GM10248 (cell line): ENCODE results near the gene OSBPL10.

ENCODE experiments used
- CTCF ChIA-PET: fragments of 300-600 bp; sonication (Branson Sonifier 250); formaldehyde crosslinking; extraction: SDS; loops from one replicate; lab custom pipeline; 2021; ENCODE audit warnings: antibody characterized with exemption; lab: Yijun Ruan, JAX
- POLR2A ChIA-PET: fragments of 350-650 bp; sonication (Branson Sonifier 250); formaldehyde crosslinking; extraction: SDS; loops from one replicate; lab custom pipeline; 2020; ENCODE audit warnings: antibody characterized with exemption; lab: Yijun Ruan, JAX
- DNase-seq: peaks from one replicate; pipeline ENCODE4 v3.0.0; 2012; ENCODE audit errors: extremely low spot score
- CTCF ChIP-seq: IDR thresholded peaks from 2 replicates; pipeline ENCODE4 v1.5.1; 2012; ENCODE audit warnings: mild to moderate bottlenecking, low read depth; ENCODE audit errors: extremely low read depth, missing control alignments, control extremely low read depth

OSBPL10 gene

DNA sequence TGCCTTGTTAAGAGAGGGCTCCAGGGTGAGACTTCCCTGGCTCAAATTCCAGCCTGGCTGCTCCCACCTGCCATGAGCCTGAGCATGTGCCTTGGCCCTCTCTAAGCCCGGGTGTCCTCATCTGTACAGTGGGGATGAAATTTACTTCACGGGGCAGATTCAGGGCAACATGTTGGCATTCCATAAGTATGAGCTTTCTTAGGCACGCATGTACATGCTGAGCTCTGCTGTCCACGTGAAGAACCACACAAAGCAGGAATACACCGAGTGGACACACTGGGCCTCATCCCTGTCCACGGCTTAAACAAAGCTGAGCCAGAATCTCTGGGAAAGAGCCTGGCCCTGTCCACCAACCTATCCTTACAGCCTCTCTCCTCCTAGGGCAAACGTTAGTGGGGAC, 167.4 kb downstream of the OSBPL10 start:
- DNase-seq: no peak
- ChIA-PET CTCF (interaction anchor here (0.9 to 1.0 kb wide), 2 partner anchors 9 to 17 kb away, joined by 3 to 4 read pairs; no protein-coding TSS in a partner anchor), POLR2A (no interaction called here)
- no peak for TF ChIP-seq CTCF

DNA sequence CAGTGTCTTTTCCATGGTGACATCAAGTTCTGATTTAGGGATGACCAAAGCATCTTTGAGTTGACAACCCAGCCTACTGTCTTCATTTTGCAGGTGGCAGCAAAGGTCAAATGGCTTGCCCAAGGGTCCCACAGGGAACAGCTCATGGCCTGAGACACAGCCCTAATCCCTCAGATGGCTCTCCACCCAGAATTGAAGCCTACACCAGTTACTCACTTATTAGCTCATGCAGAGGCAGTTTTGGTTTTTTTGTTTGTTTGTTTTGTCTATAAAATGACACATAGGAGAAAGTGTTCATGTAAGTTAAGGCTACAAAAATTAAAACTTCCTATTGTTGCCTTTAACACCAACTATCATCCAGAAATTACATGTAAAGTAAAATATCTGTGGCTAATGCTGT, 167.9 kb downstream of the OSBPL10 start:
- ChIA-PET POLR2A (no interaction called here), CTCF (interaction anchor here (0.9 kb wide), 1 partner anchor 18 kb away, joined by 3 read pairs; no protein-coding TSS in a partner anchor)
- no peak for TF ChIP-seq CTCF
- no peak for DNase-seq

DNA sequence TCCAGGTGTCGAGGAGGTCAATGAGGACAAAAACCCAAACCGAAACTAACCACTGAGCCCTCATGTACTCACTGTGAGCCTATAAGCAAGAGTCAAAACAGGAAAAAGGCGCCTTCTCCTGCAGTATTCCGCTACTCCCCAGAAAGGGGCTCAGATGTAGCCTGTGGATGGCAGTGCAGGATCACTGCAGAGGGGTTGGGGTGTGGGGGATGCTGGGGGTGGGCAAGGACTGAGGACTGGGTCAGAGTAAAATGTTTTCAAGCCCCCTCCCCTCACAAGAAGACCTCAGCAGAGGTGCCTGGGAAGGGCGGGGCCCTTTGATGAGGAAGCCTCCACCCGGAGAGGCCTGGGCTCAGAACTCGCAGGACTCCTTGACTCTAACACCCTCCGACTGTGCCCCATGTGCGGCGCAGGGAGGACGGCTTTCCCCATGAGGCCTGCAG, 170.1 kb downstream of the OSBPL10 start:
- ChIA-PET CTCF (interaction anchor here (0.9 kb wide), 1 partner anchor 28 kb away, joined by 3 read pairs; no protein-coding TSS in a partner anchor), POLR2A (no interaction called here)
- no peak for DNase-seq
- no peak for TF ChIP-seq CTCF

- no peak for DNase-seq
- TF ChIP-seq CTCF: no peak
- ChIA-PET POLR2A (no interaction called here), CTCF (interaction anchor here (0.6 kb wide), 1 partner anchor 18 kb away, joined by 3 read pairs; no protein-coding TSS in a partner anchor)
Measured at GRCh38 chr3:31808143-31808720, 172.8 kb downstream of the OSBPL10 start.

DNA sequence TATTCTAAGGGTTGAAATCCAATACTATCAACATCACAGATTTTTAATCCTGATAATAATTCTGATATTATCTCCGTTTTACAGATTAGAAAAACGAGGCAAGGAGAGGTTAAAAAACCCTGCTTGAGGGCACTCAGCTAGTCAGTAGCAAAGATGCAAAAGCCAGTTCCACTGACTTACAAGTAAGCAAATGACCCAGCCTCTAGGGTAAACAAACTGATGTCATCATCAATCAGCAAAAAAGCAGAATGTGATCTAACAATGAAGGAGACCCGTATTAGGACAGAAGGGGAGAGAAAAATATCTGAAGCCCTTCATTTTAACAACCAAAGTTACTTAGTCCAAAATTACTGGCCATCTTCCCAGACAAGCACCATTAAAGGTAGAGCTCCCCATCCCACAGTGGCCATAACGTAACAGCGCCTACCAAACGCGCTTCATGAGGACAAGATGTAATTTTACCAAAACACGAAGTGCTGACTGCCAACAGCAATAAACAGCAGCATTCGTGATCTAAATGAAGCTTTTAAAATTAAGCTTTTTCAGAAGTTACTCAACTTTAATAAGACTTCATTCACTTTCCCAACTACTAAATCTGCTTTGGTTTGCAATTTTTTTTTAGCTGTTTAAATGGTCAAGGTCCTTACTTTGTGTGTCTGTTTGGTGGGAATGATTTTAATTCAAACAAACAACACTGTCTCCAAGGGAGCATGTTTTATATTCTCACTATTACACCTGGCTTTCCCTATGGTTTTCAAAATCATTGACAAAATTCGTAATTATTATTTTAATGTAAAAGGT, 176.6 kb downstream of the OSBPL10 start:
- DNase-seq: no peak
- POLR2A ChIA-PET: no interaction called here
- CTCF ChIA-PET: interaction anchor here (0.8 to 2.1 kb wide), 4 partner anchors 10 to 52 kb away, joined by 3 to 8 read pairs (median 4); no protein-coding TSS in a partner anchor
- no peak for TF ChIP-seq CTCF

DNA sequence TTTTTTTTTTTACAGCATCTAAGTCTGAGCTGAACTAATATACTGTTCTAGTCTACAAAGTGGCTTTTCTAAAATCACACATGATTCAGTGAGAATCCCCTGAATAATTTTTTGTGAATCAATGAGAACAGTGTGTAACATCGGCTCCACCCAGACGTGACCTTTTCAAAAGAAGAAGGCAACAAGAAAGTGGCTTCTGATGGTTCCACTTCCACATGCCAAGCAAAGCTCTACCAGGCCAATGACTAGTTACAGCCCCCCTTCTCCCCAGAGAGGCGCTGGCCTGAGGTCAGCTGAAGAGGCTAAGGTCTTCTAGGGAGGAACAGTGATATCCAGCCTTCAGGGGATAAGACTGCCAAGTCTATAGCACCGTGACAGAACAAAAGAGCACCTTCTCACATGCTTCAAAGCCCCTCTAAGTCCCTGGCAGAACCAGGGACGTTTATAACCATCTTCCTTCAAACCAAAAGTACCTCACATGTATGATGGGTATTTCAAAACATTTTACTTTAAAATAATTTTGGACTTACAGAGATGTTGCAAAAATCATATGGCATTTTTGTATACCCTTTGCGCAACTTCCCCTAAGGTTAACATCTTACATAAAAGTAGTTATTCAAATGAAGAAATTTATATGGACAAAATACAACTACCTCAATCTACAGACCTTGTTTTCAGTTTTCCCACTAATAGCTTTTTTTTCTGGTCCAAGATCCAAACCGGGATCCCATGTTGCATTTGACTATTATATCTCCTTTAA, 177.9 kb downstream of the OSBPL10 start:
- no peak for DNase-seq
- TF ChIP-seq CTCF: no peak
- CTCF ChIA-PET: interaction anchor here (1.3 kb wide), 1 partner anchor 10 kb away, joined by 3 read pairs; no protein-coding TSS in a partner anchor
- POLR2A ChIA-PET: no interaction called here
